Left ventricle myocardium inferior (tissue), 1 donor: ENCODE data around the gene TYK2. TPM values are rescaled to one million over a fixed set of nuclear protein-coding genes. Genes with fewer than 3 reads are reported as not detected.

Experiments
- DNase-seq: peaks from one replicate; pipeline ENCODE4 v3.0.0-alpha.2; 2020
- H3K27ac ChIP-seq: fragments of 200-600 bp; replicated peaks from 2 replicates; pipeline ENCODE4 v1.8.0; 2021
- H3K27me3 ChIP-seq: fragments of 200-600 bp; 2 replicates; pipeline ENCODE4 v1.8.0; 2021; ENCODE audit warnings: low read depth
- H3K36me3 ChIP-seq: fragments of 200-600 bp; 2 replicates; pipeline ENCODE4 v1.8.0; 2021
- H3K4me1 ChIP-seq: fragments of 200-600 bp; 2 replicates; pipeline ENCODE4 v1.8.0; 2021
- H3K4me3 ChIP-seq: fragments of 200-600 bp; 2 replicates; pipeline ENCODE4 v1.8.0; 2021; ENCODE audit warnings: mild to moderate bottlenecking, moderate library complexity
- H3K9me3 ChIP-seq: fragments of 200-600 bp; replicated peaks from 2 replicates; pipeline ENCODE4 v1.8.0; 2021
- CTCF ChIP-seq: fragments of 200-600 bp; IDR thresholded peaks from 2 replicates; pipeline ENCODE4 v1.8.0; 2021; ENCODE audit warnings: antibody characterized with exemption, mild to moderate bottlenecking, borderline replicate concordance
- intact Hi-C: fragments of 100-400 bp; cut with micrococcal nuclease; formaldehyde crosslinking; loops from one replicate; pipeline ENCODE4 v1.11.0; 2022
- total RNA-seq: library from RNA; stranded (reverse); fragmentation: NEBNext Ultra II Directional; extraction: Animal tissue kit (Norgen Biotek cat#: 25700); gene quantifications from one replicate; pipeline ENCODE4 v1.2.1, GENCODE V29; 2021
- donor health status: DM: no; HTN: yes; CAD: no; lungs with severe emphysema.

The TYK2 gene
- total RNA-seq, 1 donor from 2014 or later, result 55.1 TPM

DNA sequence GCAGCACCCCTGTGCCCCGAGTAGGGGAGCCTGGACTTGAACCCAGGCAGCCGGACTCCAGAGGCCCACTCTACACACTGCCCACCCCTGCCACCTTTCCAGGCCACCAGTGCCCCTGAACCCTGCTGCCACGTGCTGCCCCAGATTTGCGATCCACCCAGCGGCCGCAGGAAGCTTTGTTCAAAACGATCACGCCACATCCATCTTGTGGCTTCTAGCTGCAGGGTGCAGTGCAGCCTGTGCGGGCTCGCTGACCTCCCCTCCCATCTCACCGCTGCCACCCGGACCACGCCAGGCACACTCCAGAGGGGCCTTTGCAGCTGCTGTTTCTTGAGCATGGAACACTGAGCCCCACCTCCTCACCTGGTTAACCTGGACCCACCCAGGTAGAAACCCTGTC, 50.8 kb downstream of the TYK2 start:
- H3K9me3 ChIP-seq, result no peaks in the 10 kb centered on the region
- peaks cover 23% of the 10 kb centered on the region for H3K4me1 ChIP-seq
- intact Hi-C loops, result no loop called here
- H3K4me3 ChIP-seq, result no peak overlapping the region
- DNase-seq, result no peak
- peaks cover 61% of the 10 kb centered on the region for H3K36me3 ChIP-seq
- no peak overlapping the region for H3K27ac ChIP-seq
- TF ChIP-seq CTCF, result no peak
- H3K27me3 ChIP-seq, result no peaks in the 10 kb centered on the region

GRCh38 chr19:10328558-10329429, 51.6 kb downstream of the TYK2 start:
- intact Hi-C loops, result no loop called here
- H3K4me3 ChIP-seq, result no peak overlapping the region
- no peak for TF ChIP-seq CTCF
- H3K27ac ChIP-seq, result no peak overlapping the region
- H3K9me3 ChIP-seq, result no peaks in the 10 kb centered on the region
- H3K27me3 ChIP-seq, result no peaks in the 10 kb centered on the region
- DNase-seq, result no peak
- H3K36me3 ChIP-seq, result peaks cover 69% of the 10 kb centered on the region
- peaks cover 15% of the 10 kb centered on the region for H3K4me1 ChIP-seq

GRCh38 chr19:10327793-10328192, 52.6 kb downstream of the TYK2 start:
- no peak overlapping the region for H3K27ac ChIP-seq
- intact Hi-C loops, result no loop called here
- H3K4me3 ChIP-seq, result no peak overlapping the region
- peaks cover 79% of the 10 kb centered on the region for H3K36me3 ChIP-seq
- no peaks in the 10 kb centered on the region for H3K9me3 ChIP-seq
- H3K27me3 ChIP-seq, result no peaks in the 10 kb centered on the region
- no peak for DNase-seq
- peaks cover 13% of the 10 kb centered on the region for H3K4me1 ChIP-seq
- TF ChIP-seq CTCF, result no peak

DNA sequence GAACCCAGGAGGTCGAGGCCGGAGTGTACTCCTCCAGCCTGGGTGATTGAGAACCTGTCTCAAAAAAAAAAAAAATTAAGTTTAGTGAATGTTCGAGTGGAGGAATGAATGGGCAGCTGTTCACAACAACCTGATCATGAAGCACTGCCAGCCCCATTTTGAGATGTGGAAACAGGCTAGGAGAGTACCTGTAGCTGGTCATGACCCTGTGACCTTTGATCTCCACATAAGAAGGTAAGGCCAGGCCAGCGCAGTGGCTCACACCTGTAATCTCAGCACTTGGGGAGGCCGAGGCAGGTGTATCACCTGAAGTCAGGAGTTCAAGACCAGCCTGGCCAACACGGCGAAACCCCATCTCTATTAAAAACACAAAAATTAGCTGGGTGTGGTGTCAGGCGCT, 54.6 kb downstream of the TYK2 start:
- H3K36me3 ChIP-seq, result peaks cover 100% of the 10 kb centered on the region
- H3K4me3 ChIP-seq, result no peak overlapping the region
- intact Hi-C loops, result no loop called here

More for the DNA sequence above, 54.6 kb downstream of the TYK2 start:
- Histone ChIP-seq H3K27ac (no peak overlapping the region), H3K27me3 (no peaks in the 10 kb centered on the region), H3K9me3 (no peaks in the 10 kb centered on the region), H3K4me1 (no peaks in the 10 kb centered on the region)
- no peak for DNase-seq
- TF ChIP-seq CTCF, result no peak
